Activated CD8-positive, alpha-beta T cell treated with anti-CD3 and anti-CD28 coated beads for 36 hours (primary cell): ENCODE results near the gene CNN2. TPM values are rescaled to one million over a fixed set of nuclear protein-coding genes. Genes with fewer than 3 reads are reported as not detected.

Experiments used
- ATAC-seq: fragments of 200-7000 bp; cut with Tn5 transposase; one replicate; pipeline ENCODE4 v1.10.0; 2021; ENCODE audit warnings: mild to moderate bottlenecking, moderate library complexity
- CTCF ChIA-PET: fragments of 350-600 bp; sonication (Branson Sonifier 250); formaldehyde crosslinking; loops from one replicate; lab custom pipeline; 2021; ENCODE audit warnings: antibody characterized with exemption; lab: Charles Lee
- POLR2A ChIA-PET: fragments of 350-600 bp; sonication (Branson Sonifier 250); formaldehyde crosslinking; loops from one replicate; lab custom pipeline; 2021; ENCODE audit warnings: antibody characterized with exemption; lab: Charles Lee
- DNase-seq: peaks from one replicate; pipeline ENCODE4 v3.0.0-alpha.2; 2020
- H3K27ac Mint-ChIP-seq: one replicate; pipeline ENCODE4 v1.8.0; 2021; ENCODE audit warnings: mild to moderate bottlenecking, mixed read lengths
- H3K27me3 Mint-ChIP-seq: one replicate; pipeline ENCODE4 v1.8.0; 2021; ENCODE audit warnings: mixed read lengths
- H3K36me3 Mint-ChIP-seq: one replicate; pipeline ENCODE4 v1.8.0; 2021; ENCODE audit warnings: low read depth, mixed read lengths
- H3K4me1 Mint-ChIP-seq: one replicate; pipeline ENCODE4 v1.8.0; 2021; ENCODE audit warnings: low read depth, mixed read lengths
- H3K4me3 Mint-ChIP-seq: one replicate; pipeline ENCODE4 v1.8.0; 2021; ENCODE audit warnings: mild to moderate bottlenecking, moderate library complexity, mixed read lengths
- H3K9me3 Mint-ChIP-seq: one replicate; pipeline ENCODE4 v1.8.0; 2021; ENCODE audit warnings: mixed read lengths
- CTCF ChIP-seq: fragments of 200-600 bp; IDR thresholded peaks from one replicate; pipeline ENCODE4 v1.8.0; 2022; ENCODE audit warnings: antibody characterized with exemption, mild to moderate bottlenecking
- intact Hi-C: fragments of 100-400 bp; cut with micrococcal nuclease; formaldehyde crosslinking; loops from one replicate; pipeline ENCODE4 v1.10.0; 2022
- total RNA-seq, 2 experiments: library from RNA; stranded (reverse); gene quantifications; one replicate each; pipeline ENCODE4 v1.2.3, GENCODE V29; 2021

CNN2 gene
- total RNA-seq, 2 experiments from 2014 or later, result 97.4 to 98.3 TPM

- Mint-ChIP-seq H3K27ac (no peak overlapping the region), H3K4me3 (no peak overlapping the region), H3K9me3 (no peaks in the 10 kb centered on the region), H3K4me1 (peaks cover 18% of the 10 kb centered on the region), H3K36me3 (peaks cover 19% of the 10 kb centered on the region), H3K27me3 (no peaks in the 10 kb centered on the region)
- ATAC-seq, result no peak
- ChIA-PET CTCF (no interaction called here), POLR2A (no interaction called here)
- TF ChIP-seq CTCF, result no peak
- intact Hi-C loops, result no loop called here
- DNase-seq, result no peak
These were observed 37.9 kb upstream of the CNN2 start for GRCh38 chr19:988510-988909.

DNA sequence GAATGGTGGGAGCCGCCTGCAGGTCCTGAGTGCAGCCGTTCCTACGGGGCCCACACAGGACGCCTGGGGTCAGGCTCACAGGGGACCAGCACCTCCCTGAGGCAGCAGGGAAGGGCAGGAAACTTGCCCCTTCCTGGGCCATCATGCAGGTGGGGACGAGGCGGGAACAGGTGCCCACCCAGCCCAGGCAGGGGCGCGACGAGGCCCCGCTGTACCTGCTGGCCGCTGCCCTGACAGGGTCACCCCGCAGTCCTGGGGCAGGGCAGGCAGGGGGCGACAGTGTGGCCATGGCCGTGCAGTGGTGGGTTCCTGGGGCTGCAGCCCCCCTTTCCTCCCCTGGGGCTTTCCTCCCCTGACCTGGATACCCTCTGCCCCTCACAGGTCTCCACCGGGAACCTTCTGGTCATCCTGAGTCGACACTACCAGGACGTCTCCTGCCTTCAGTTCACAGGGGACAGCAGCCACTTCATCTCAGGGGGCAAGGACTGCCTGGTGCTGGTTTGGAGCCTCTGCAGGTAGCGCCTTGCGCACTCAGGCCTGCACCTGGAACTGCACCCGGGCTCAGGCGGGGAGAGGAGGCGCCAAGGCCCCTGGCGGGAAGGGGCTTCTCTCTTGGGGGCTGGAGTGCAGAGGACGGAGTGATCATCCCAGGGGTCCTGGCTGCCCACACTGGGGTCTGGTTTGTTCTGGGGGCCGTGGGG, 36.9 kb upstream of the CNN2 start:
- H3K4me3 Mint-ChIP-seq, result no peak overlapping the region
- peaks cover 19% of the 10 kb centered on the region for H3K36me3 Mint-ChIP-seq
- no peak for TF ChIP-seq CTCF
- no peak for ATAC-seq
- peaks cover 15% of the 10 kb centered on the region for H3K4me1 Mint-ChIP-seq
- H3K9me3 Mint-ChIP-seq, result no peaks in the 10 kb centered on the region
- intact Hi-C loops, result no loop called here
- H3K27ac Mint-ChIP-seq, result no peak overlapping the region
- POLR2A ChIA-PET, result no interaction called here
- no peak for DNase-seq
- CTCF ChIA-PET, result no interaction called here
- no peaks in the 10 kb centered on the region for H3K27me3 Mint-ChIP-seq

DNA sequence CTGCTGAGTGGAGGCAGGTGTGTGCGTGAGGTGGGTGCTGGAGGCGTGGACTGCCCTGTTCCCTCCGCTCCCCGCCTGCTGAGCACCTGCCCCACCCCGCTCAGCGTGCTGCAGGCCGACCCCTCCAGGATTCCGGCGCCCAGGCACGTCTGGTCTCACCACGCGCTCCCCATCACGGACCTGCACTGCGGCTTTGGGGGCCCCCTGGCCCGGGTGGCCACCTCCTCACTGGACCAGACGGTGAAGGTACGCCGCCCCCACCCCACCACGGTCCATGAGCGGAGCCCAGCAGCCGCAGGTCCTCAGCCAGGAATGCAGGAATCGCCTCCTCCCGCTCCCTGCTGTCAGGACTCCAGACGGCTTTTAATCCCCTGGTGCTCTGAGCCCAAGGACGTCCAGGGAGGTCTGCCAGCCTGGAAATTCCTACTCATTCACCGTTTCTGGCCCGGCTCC, 36.3 kb upstream of the CNN2 start:
- DNase-seq (no peak), ATAC-seq (no peak)
- CTCF ChIA-PET, result no interaction called here
- Mint-ChIP-seq H3K4me1 (peaks cover 10% of the 10 kb centered on the region), H3K36me3 (peaks cover 19% of the 10 kb centered on the region), H3K27me3 (no peaks in the 10 kb centered on the region), H3K27ac (no peak overlapping the region), H3K4me3 (no peak overlapping the region), H3K9me3 (no peaks in the 10 kb centered on the region)
- intact Hi-C loops, result no loop called here
- TF ChIP-seq CTCF, result no peak
- POLR2A ChIA-PET, result no interaction called here

- no peaks in the 10 kb centered on the region for H3K27me3 Mint-ChIP-seq
- no peak overlapping the region for H3K27ac Mint-ChIP-seq
- H3K36me3 Mint-ChIP-seq, result peaks cover 17% of the 10 kb centered on the region
- DNase-seq (no peak), ATAC-seq (no peak)
- peaks cover 6% of the 10 kb centered on the region for H3K4me1 Mint-ChIP-seq
- TF ChIP-seq CTCF, result no peak
- ChIA-PET CTCF (no interaction called here), POLR2A (no interaction called here)
- no peaks in the 10 kb centered on the region for H3K9me3 Mint-ChIP-seq
- intact Hi-C loops, result no loop called here
- H3K4me3 Mint-ChIP-seq, result no peak overlapping the region
These were observed 35.7 kb upstream of the CNN2 start for GRCh38 chr19:990746-991145.

DNA sequence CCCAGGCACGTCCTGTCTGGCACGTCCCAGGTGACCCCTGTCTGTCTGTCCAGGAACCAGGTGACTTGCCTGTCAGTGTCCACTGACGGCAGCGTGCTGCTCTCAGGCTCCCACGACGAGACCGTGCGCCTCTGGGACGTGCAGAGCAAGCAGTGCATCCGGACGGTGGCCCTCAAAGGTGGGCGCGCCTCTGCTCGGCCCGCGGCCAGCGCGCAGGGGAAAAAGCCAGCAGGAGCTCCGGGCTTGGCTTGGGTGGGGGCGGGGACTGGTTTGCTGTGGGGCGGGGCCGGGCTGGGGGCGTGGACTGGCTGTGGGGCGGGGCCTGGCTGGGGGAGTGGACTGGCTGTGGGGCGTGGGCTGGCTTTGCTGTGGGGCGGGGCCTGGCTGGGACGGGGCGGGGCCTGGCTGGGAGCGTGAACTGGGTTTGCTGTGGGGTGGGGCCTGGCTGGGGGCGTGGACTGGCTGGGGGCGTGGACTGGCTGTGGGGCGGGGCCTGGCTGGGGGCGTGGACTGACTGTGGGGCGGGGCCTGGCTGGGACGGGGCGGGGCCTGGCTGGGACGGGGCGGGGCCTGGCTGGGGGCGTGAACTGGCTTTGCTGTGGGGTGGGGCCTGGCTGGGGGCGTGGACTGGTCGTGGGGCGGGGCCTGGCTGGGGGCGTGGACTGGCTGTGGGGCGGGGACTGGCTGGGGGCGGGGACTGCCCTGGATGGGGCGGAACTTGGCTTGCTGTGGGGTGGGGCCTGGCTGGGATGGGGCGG, 35.1 kb upstream of the CNN2 start:
- H3K4me1 Mint-ChIP-seq, result peaks cover 9% of the 10 kb centered on the region
- no peak overlapping the region for H3K4me3 Mint-ChIP-seq
- ChIA-PET CTCF (interaction anchor here (0.6 kb wide), 1 partner anchor 116 kb away, joined by 3 read pairs; no protein-coding TSS in a partner anchor), POLR2A (interaction anchor here (1.4 kb wide), 1 partner anchor 27 kb away, joined by 3 read pairs; no protein-coding TSS in a partner anchor)
- intact Hi-C loops, result no loop called here
- no peaks in the 10 kb centered on the region for H3K27me3 Mint-ChIP-seq
- TF ChIP-seq CTCF, result no peak
- ATAC-seq (peak; percentile 88), DNase-seq (peak; percentile 81)
- no peak overlapping the region for H3K27ac Mint-ChIP-seq
- H3K36me3 Mint-ChIP-seq, result peaks cover 17% of the 10 kb centered on the region
- no peaks in the 10 kb centered on the region for H3K9me3 Mint-ChIP-seq
